Activated naive CD4-positive, alpha-beta T cell treated with anti-CD3 and anti-CD28 coated beads, Interleukin-2, amount 50 U/mL, for 16 hours (primary cell): ENCODE data around the gene GABBR2.

Experiments used
- DNase-seq: peaks from one replicate; pipeline ENCODE4 v3.0.0-alpha.2; 2020

GABBR2 gene

DNA sequence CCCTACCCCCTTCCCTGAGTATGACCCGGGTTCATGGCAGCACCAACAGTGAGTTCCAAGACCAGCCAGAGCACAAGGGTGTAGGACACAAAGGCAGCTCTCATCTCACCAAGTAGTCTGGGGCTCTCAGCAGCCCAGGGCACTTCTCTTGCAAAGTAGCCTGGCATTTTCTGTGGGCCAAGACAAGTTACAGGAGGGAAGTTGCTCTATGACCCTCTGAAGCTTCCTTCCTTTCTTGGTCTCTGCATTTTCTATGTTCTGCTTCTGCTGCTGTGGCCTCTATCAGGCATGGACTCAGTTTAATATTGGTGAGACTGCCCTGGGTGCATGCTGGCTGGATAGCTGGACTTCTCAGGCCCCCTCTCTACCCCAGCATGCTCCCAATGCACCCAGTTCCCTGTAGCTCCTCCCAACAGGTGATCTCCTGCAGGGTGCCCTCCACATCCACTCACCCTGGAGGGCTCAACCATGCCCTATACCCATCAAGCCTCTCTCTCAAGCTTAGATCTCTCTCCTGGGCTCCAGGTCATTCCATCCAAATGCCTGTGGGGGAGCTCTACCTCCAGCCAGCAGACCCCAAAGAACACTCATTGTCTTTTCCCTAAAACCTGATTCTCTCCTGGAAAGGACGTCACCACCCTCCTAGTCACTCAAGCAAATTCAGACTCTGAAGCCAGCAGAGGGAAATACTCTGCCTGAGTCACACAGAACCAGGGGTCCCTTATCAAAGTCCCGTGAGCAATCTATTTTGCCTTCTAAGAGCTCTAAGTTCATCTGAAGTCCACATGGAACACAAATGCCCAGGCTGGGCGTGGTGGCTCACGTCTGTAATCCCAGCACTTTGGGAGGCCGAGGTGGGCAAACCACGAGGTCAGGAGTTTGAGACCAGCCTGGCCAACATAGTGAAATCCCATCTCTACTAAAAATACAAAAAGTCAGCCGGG, 467.1 kb downstream of the GABBR2 start:
- DNase-seq, result no peak

DNA sequence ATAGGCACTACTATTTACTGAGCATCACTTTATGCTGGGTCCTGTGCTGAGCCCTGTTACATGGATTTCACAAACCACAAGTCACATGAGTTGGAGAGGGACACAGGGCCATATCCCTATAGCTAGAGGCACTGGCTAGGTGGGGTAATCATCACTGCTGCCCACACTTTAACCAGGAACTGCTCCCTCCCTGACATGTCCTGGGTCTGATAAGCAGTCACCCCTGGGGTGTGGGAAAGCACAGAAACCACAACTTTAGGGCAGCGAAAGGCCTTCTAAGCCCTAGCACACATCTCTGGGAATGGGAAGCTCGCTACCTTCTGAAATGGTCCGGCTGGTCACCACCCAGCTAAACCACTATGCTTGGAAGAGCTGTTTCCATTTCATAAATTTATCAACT, 468.3 kb downstream of the GABBR2 start:
- DNase-seq, result no peak
